H1 (cell line): Measurements from ENCODE around the gene APOL4. TPM values are rescaled to one million over a fixed set of nuclear protein-coding genes. Genes with fewer than 3 reads are reported as not detected.

Experiments
- CREB1 ChIP-seq: IDR thresholded peaks from 2 replicates; pipeline ENCODE4 v1.6.1; 2012; ENCODE audit warnings: inconsistent platforms
- GTF2F1 ChIP-seq: IDR thresholded peaks from 2 replicates; pipeline ENCODE4 v1.6.1; 2012; ENCODE audit warnings: low read depth, low read length, improper control_type of control experiment, borderline replicate concordance
- JUN ChIP-seq: IDR thresholded peaks from 2 replicates; pipeline ENCODE4 v1.6.1; 2011; ENCODE audit warnings: low read depth, mild to moderate bottlenecking, improper control_type of control experiment, low read length
- POLR2AphosphoS5 ChIP-seq: IDR thresholded peaks from 2 replicates; pipeline ENCODE4 v1.6.1; 2011; ENCODE audit warnings: low read depth, low read length
- polyA plus RNA-seq, 7 experiments: library from polyadenylated mRNA; depleted of rRNA in 3 of 7; stranded (reverse) in 5 of 7; unstranded in 2 of 7; fragments of >200 nt in 5 of 7; fragments of 200-250 nt in 2 of 7; gene quantifications; 1 replicate in 5 of 7; 2 replicates in 1 of 7; 4 replicates in 1 of 7; pipeline versions ENCODE4 v1.2.1 to v1.2.3, GENCODE V29; 2011 to 2013; ENCODE audit warnings: missing spikeins in 2 of 7, mixed read lengths in 2 of 7
- total RNA-seq: library from RNA; stranded (reverse); fragmentation: NEBNext Ultra II Directional; extraction: Animal tissue kit (Norgen Biotek cat#: 25700); gene quantifications from 2 replicates; pipeline ENCODE4 v1.2.1, GENCODE V29; 2021

Gene APOL4
- total and polyA plus RNA-seq, 2 of the 8 experiments (the other 6 are each of a cell fraction or from before 2014, with no cell fraction given) = 0.02 TPM; not detected in 1

GRCh38 chr22:36239150-36239400 is 37.5 kb upstream of the APOL4 start (continued):
- TF ChIP-seq POLR2AphosphoS5 = no peak
- TF ChIP-seq GTF2F1 = no peak
- TF ChIP-seq JUN = no peak
- no peak for TF ChIP-seq CREB1
